ENCODE data around the gene NEDD8. TPM values are rescaled to one million over a fixed set of nuclear protein-coding genes. Genes with fewer than 3 reads are reported as not detected.

Gene NEDD8
- total and polyA plus RNA-seq, 4 experiments from 2014 or later: 116 to 425 (median 239) TPM

DNA sequence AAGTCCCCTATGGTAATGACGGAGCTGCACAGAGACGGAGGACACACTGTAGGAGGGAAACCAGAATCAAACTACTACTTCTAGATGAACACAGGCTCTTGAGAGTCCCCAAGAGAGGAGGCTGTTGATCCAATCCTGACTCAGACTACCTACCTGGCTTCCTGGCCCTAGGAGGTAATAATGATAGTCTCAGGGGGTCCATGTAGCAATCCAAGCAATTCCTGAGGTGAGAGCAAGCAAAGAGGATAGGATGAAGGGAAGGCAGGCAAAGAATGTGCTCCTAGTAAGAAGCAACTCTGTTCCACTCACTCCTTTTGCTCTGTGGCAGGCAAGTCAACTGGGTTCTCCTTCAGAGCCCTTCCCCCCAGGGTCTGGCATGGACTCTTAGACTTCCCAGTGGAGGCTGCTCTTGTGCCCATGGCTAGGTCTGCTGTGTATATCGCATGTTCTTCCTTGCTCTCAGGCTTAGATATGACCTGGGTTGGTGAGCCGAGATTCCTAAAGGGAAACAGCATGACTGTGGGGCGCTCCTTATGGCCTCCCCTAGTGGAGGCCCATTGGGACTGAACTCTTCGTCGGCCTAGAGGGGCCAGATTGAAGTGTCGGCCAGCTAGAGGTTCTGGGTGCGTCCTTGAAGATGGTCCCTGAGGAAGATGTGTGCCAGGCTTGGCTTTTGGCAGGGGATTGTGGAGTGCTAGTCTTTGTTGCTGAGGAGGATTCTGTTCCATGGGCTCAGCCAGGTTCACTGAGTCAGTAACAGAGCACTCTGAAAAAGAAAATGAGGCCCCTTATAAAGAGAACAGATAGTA is 8.1 kb upstream of the NEDD8 start:
- CTCF ChIA-PET (ENCODE audit: partially characterized antibody): interaction anchor here (3.7 to 25.6 kb wide), 4 partner anchors 12 to 92 kb away, joined by 16 to 556 read pairs (median 66); partner anchors contain the start of genes CIDEB, DHRS1, LTB4R and LTB4R2
- no peaks in the 10 kb centered on the region for H3K27me3 ChIP-seq (ENCODE audit: insufficient read depth, low read length)
- no peaks in the 10 kb centered on the region for H3K9me3 ChIP-seq (ENCODE audit: control insufficient read depth in 1 of 2, low read length in 2 of 2)
- intact Hi-C loops (cut with micrococcal nuclease): no loop called here
- H3K27ac ChIP-seq (ENCODE audit: low read depth, low read length): peak overlapping the region; percentile 96
- H3K4me1 ChIP-seq (ENCODE audit: insufficient read depth, low read length): peaks cover 48% of the 10 kb centered on the region
- POLR2A ChIA-PET (ENCODE audit: partially characterized antibody): interaction anchor here (0.9 to 10.0 kb wide), 10 partner anchors 7 to 196 kb away, joined by 5 to 171 read pairs (median 89); partner anchors contain the start of genes CBLN3, CHMP4A, CIDEB and DHRS1
- Mint-ChIP-seq H3K4me1 (peaks cover 40 to 89% (median 64%) of the 10 kb centered on the region in 4 donors), H3K36me3 (peaks cover 43 to 68% of the 10 kb centered on the region in 2 donors), H3K9me3 (no peaks in the 10 kb centered on the region), H3K4me3 (peak overlapping the region in 7 of 8 donors; percentile 72 to 98 (median 87)), H3K27ac (peak overlapping the region; percentile 73 to 95 (median 84)), H3K27me3 (no peaks in the 10 kb centered on the region)
- peaks cover 58% of the 10 kb centered on the region for H3K36me3 ChIP-seq (ENCODE audit: insufficient read depth, low read length)
- H3K4me3 ChIP-seq (ENCODE audit: low read length in 2 of 2): no peak overlapping the region
- no peak for DNase-seq

DNA sequence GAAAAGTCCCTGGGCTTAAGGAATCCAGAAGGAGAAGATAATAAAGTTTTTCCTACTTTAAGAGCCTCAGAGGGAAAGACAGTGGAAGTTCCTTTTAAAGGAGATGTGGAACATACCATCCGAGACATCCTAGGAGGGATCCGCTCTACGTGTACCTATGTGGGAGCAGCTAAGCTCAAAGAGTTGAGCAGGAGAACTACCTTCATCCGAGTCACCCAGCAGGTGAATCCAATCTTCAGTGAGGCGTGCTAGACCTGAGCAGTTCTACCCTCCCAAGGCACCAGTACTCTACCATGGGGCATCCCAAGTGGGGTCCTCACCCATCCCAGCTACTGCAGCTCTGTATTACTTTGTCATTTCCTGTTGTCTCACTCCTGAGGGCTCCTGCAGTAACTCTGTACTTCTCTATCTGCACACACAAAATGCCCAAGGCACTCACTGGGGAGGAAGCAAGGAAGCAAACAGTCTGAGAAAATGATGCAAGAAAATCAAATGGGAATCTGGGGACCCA is 6.4 kb upstream of the NEDD8 start:
- intact Hi-C loops (cut with micrococcal nuclease): no loop called here
- Histone ChIP-seq H3K4me3 (ENCODE audit: low read length in 2 of 2) (no peak overlapping the region), H3K27me3 (ENCODE audit: insufficient read depth, low read length) (no peaks in the 10 kb centered on the region), H3K4me1 (ENCODE audit: insufficient read depth, low read length) (peaks cover 59% of the 10 kb centered on the region), H3K36me3 (ENCODE audit: insufficient read depth, low read length) (peaks cover 68% of the 10 kb centered on the region), H3K27ac (ENCODE audit: low read depth, low read length) (no peak overlapping the region), H3K9me3 (ENCODE audit: control insufficient read depth in 1 of 2, low read length in 2 of 2) (no peaks in the 10 kb centered on the region)
- ChIA-PET POLR2A (ENCODE audit: partially characterized antibody) (interaction anchor here (0.6 to 10.0 kb wide), 15 partner anchors 10 to 192 kb away, joined by 3 to 121 read pairs (median 5); partner anchors contain the start of genes CBLN3, CHMP4A, CIDEB and DCAF11), CTCF (ENCODE audit: partially characterized antibody) (interaction anchor here (0.9 to 25.6 kb wide), 3 partner anchors 23 to 67 kb away, joined by 3 to 556 read pairs (median 5); partner anchors contain the start of genes CIDEB, DHRS1, LTB4R and LTB4R2)
- Mint-ChIP-seq H3K27ac (peak overlapping the region in 6 of 7 donors; percentile 1 to 95 (median 79)), H3K4me3 (peak overlapping the region in 4 of 8 donors; percentile 1 to 58 (median 42)), H3K36me3 (peaks cover 48 to 82% of the 10 kb centered on the region in 2 donors), H3K27me3 (no peaks in the 10 kb centered on the region), H3K9me3 (no peaks in the 10 kb centered on the region), H3K4me1 (peaks cover 48 to 95% (median 74%) of the 10 kb centered on the region in 4 donors)
- DNase-seq: no peak

GRCh38 chr14:24238123-24238522 is 6.0 kb upstream of the NEDD8 start:
- Mint-ChIP-seq H3K27me3 (no peaks in the 10 kb centered on the region), H3K36me3 (peaks cover 48 to 82% of the 10 kb centered on the region in 2 donors), H3K9me3 (no peaks in the 10 kb centered on the region), H3K27ac (peak overlapping the region; percentile 1 to 95 (median 49)), H3K4me3 (peak overlapping the region in 4 of 8 donors; percentile 1 to 36 (median 16)), H3K4me1 (peaks cover 51 to 95% (median 75%) of the 10 kb centered on the region in 4 donors)
- Histone ChIP-seq H3K4me1 (ENCODE audit: insufficient read depth, low read length) (peaks cover 59% of the 10 kb centered on the region), H3K4me3 (ENCODE audit: low read length in 2 of 2) (no peak overlapping the region), H3K27me3 (ENCODE audit: insufficient read depth, low read length) (no peaks in the 10 kb centered on the region), H3K9me3 (ENCODE audit: control insufficient read depth in 1 of 2, low read length in 2 of 2) (no peaks in the 10 kb centered on the region), H3K27ac (ENCODE audit: low read depth, low read length) (no peak overlapping the region), H3K36me3 (ENCODE audit: insufficient read depth, low read length) (peaks cover 68% of the 10 kb centered on the region)
- intact Hi-C loops (cut with micrococcal nuclease): no loop called here
- ChIA-PET CTCF (ENCODE audit: partially characterized antibody) (interaction anchor here (0.9 to 25.6 kb wide), 3 partner anchors 22 to 67 kb away, joined by 3 to 556 read pairs (median 5); partner anchors contain the start of genes CIDEB, DHRS1, LTB4R and LTB4R2), POLR2A (ENCODE audit: partially characterized antibody) (interaction anchor here (0.7 to 7.6 kb wide), 12 partner anchors 13 to 204 kb away, joined by 3 to 88 read pairs (median 4); partner anchors contain the start of genes CHMP4A, DCAF11, DHRS1 and IPO4)
- DNase-seq: no peak

GRCh38 chr14:24237463-24237955 is 5.3 kb upstream of the NEDD8 start:
- Histone ChIP-seq H3K36me3 (ENCODE audit: insufficient read depth, low read length) (peaks cover 68% of the 10 kb centered on the region), H3K27ac (ENCODE audit: low read depth, low read length) (no peak overlapping the region), H3K27me3 (ENCODE audit: insufficient read depth, low read length) (no peaks in the 10 kb centered on the region), H3K4me3 (ENCODE audit: low read length in 2 of 2) (no peak overlapping the region), H3K4me1 (ENCODE audit: insufficient read depth, low read length) (peaks cover 63% of the 10 kb centered on the region), H3K9me3 (ENCODE audit: control insufficient read depth in 1 of 2, low read length in 2 of 2) (no peaks in the 10 kb centered on the region)
- Mint-ChIP-seq H3K4me3 (peak overlapping the region in 1 of 8 donors; percentile 36), H3K4me1 (peaks cover 54 to 95% (median 75%) of the 10 kb centered on the region in 4 donors), H3K27ac (peak overlapping the region in 6 of 7 donors; percentile 0 to 95 (median 50)), H3K9me3 (no peaks in the 10 kb centered on the region), H3K36me3 (peaks cover 48 to 85% of the 10 kb centered on the region in 2 donors), H3K27me3 (no peaks in the 10 kb centered on the region)
- CTCF ChIA-PET (ENCODE audit: partially characterized antibody): interaction anchor here (0.9 to 25.6 kb wide), 4 partner anchors 18 to 68 kb away, joined by 3 to 556 read pairs (median 4); partner anchors contain the start of genes CIDEB, DHRS1, LTB4R and LTB4R2
- intact Hi-C loops (cut with micrococcal nuclease): no loop called here
- POLR2A ChIA-PET (ENCODE audit: partially characterized antibody): interaction anchor here (0.7 to 7.6 kb wide), 11 partner anchors 9 to 204 kb away, joined by 3 to 88 read pairs (median 4); partner anchors contain the start of genes CHMP4A, DCAF11, IPO4 and MDP1
- DNase-seq: no peak

GRCh38 chr14:24236689-24237462 is 4.7 kb upstream of the NEDD8 start:
- H3K27ac Mint-ChIP-seq: peak overlapping the region; percentile 0 to 95 (median 57)
- H3K36me3 ChIP-seq (ENCODE audit: insufficient read depth, low read length): peaks cover 68% of the 10 kb centered on the region
- H3K27me3 ChIP-seq (ENCODE audit: insufficient read depth, low read length): no peaks in the 10 kb centered on the region
- intact Hi-C loops (cut with micrococcal nuclease): no loop called here
- peaks cover 62% of the 10 kb centered on the region for H3K4me1 ChIP-seq (ENCODE audit: insufficient read depth, low read length)
- H3K9me3 Mint-ChIP-seq: no peaks in the 10 kb centered on the region
- no peak overlapping the region for H3K4me3 ChIP-seq (ENCODE audit: low read length in 2 of 2)
- ChIA-PET CTCF (ENCODE audit: partially characterized antibody) (interaction anchor here (1.4 to 25.6 kb wide), 2 partner anchors 17 to 69 kb away, joined by 3 to 556 read pairs; partner anchors contain the start of genes CIDEB, DHRS1, LTB4R and LTB4R2), POLR2A (ENCODE audit: partially characterized antibody) (interaction anchor here (1.3 to 7.6 kb wide), 6 partner anchors 10 to 90 kb away, joined by 3 to 88 read pairs (median 8); partner anchors contain the start of genes CHMP4A, IPO4, MDP1 and PSME2)
- peaks cover 48 to 83% of the 10 kb centered on the region in 2 donors for H3K36me3 Mint-ChIP-seq
- no peak overlapping the region for H3K4me3 Mint-ChIP-seq
- H3K27me3 Mint-ChIP-seq: no peaks in the 10 kb centered on the region
- H3K27ac ChIP-seq (ENCODE audit: low read depth, low read length): no peak overlapping the region
- H3K4me1 Mint-ChIP-seq: peaks cover 56 to 95% (median 74%) of the 10 kb centered on the region in 4 donors
- H3K9me3 ChIP-seq (ENCODE audit: control insufficient read depth in 1 of 2, low read length in 2 of 2): no peaks in the 10 kb centered on the region
- no peak for DNase-seq
